IPS-18a (cell line): ENCODE measurements around the gene MPP2.

Source experiments
- H3K27ac ChIP-seq: one replicate; pipeline ENCODE4 v1.5.1; 2013; ENCODE audit warnings: low read length
- H3K27me3 ChIP-seq: one replicate; pipeline ENCODE4 v1.6.1; 2013; ENCODE audit warnings: mild to moderate bottlenecking, low read length; ENCODE audit not compliant: control insufficient read depth, insufficient read depth
- H3K36me3 ChIP-seq: one replicate; pipeline ENCODE4 v1.6.1; 2013; ENCODE audit warnings: low read depth, low read length; ENCODE audit not compliant: control insufficient read depth
- H3K4me1 ChIP-seq: one replicate; pipeline ENCODE4 v1.6.1; 2013; ENCODE audit warnings: low read depth, low read length; ENCODE audit not compliant: control insufficient read depth
- H3K4me3 ChIP-seq: one replicate; pipeline ENCODE4 v1.5.1; 2013; ENCODE audit warnings: low read length
- H3K9ac ChIP-seq: one replicate; pipeline ENCODE4 v1.6.1; 2013; ENCODE audit warnings: mild to moderate bottlenecking, low read length, moderate library complexity
- H3K9me3 ChIP-seq: one replicate; pipeline ENCODE4 v1.6.1; 2013; ENCODE audit warnings: low read depth, low read length; ENCODE audit not compliant: control insufficient read depth

MPP2 gene

DNA sequence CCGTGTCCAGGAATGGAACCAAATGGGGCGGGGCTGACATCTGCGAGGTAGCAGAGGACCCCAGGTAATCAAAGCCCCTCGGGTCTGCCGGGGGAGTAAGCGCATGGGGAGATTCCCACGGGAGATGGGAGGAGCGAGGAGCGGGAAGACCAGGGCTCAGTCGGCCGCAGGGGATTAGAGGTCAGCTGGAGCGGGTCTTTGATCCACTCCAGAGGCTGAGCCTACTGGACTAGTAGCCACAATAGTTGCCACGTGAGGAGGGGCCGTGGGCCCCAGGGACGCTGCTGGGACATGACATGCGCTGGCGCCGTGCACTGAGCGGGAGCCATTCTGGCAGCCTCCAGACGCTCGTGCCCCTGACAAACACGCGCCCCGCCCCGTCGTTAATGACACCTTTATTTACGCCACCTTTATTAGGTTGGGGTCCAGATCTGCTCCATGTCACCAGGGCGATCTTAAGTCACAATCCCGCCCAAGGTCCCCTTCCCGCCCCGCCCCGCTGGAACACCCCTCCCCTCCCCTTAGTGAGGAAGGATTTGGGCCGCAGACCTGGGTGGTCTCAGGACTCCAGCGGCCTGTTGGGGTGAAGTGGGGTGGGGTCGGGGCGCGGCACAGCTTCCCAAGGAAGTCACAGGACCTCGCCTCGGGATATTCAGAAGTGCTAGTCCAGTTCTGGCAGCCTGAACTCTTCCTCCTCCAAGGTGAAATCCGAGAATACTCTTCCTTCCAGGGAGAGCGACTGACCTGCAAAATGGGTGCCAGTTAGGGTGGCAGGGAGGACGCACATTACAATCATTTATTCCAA lies 19.9 kb upstream of the MPP2 start:
- H3K4me3 ChIP-seq: no peak overlapping the region
- H3K9me3 ChIP-seq: no peaks in the 10 kb centered on the region
- H3K36me3 ChIP-seq: no peaks in the 10 kb centered on the region

DNA sequence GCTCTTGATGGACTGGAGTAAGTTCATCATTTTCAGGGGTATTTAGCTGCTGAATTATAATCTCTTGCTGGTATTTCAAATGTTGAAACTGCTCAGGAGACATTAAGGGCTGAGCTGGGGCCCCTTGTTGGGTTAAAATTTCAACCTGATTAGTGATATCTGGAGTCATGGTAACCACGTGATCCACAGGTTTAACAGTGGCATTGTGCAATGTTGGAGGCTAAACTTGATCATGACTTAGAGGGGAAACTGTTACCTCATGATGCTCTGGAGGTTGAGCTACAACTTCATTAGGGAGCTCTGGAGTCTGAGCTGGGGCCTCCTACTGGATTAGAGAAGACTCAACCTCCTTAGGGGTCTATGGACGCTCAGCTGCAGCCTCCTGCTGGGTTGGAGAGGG lies 17.2 kb upstream of the MPP2 start:
- Histone ChIP-seq H3K27me3 (no peaks in the 10 kb centered on the region), H3K36me3 (no peaks in the 10 kb centered on the region), H3K4me3 (no peak overlapping the region), H3K4me1 (no peaks in the 10 kb centered on the region), H3K27ac (no peak overlapping the region), H3K9me3 (no peaks in the 10 kb centered on the region), H3K9ac (no peak overlapping the region)

More for the DNA sequence above, 19.9 kb upstream of the MPP2 start:
- H3K27ac ChIP-seq: no peak overlapping the region
- H3K4me1 ChIP-seq: no peaks in the 10 kb centered on the region
- H3K9ac ChIP-seq: no peak overlapping the region
- H3K27me3 ChIP-seq: no peaks in the 10 kb centered on the region

DNA sequence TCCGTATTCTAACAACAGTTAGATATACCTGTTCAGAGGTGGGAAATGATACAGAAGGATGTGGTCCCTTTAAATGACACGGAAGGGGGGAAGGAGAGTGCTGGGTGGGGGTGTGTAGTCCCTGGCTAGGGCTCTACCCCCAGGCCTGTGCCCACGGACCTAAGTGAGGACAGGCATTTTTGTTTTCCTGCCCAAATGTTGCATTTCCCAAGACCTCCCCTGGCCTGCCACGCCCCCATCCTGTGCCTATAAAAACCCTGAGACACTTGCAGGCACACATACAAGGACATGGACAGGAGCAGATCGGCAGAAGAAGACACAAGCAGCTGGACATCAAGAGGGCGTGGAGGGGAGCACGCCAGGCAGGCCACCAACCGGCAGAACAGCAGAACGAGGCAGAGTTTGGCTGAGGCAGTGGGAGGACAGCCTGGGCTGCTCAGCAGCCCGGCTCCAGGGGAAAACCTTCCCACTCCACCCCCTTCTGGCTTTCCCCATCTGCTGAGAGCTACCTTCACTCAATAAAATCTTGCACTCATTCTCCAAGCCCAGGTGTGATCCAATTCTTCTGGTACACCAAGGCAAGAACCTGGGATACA lies 13.3 kb upstream of the MPP2 start:
- Histone ChIP-seq H3K36me3 (no peaks in the 10 kb centered on the region), H3K27ac (no peak overlapping the region), H3K4me3 (no peak overlapping the region), H3K9me3 (no peaks in the 10 kb centered on the region), H3K27me3 (no peaks in the 10 kb centered on the region), H3K9ac (no peak overlapping the region), H3K4me1 (peaks cover 7% of the 10 kb centered on the region)

DNA sequence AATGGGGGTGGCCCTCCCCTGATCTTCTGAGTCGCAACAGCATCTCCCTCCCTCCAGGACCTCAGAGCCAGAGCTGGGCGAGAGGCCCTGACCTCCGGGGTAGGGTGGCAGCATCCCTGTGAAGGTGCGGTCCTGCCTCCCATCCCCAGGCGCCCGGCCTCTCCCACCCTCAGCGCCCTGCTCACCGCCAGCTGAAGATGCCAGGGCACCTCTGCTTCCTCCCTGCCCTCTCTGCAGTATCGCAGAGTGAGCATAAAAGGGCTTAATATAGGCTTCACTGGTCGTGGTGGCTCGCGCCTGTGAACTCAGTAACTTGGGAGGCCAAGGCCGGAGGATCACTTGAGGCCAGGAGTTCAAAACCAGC lies 10.7 kb upstream of the MPP2 start:
- Histone ChIP-seq H3K27ac (no peak overlapping the region), H3K9me3 (no peaks in the 10 kb centered on the region), H3K36me3 (no peaks in the 10 kb centered on the region), H3K4me1 (peaks cover 7% of the 10 kb centered on the region), H3K4me3 (no peak overlapping the region), H3K27me3 (no peaks in the 10 kb centered on the region), H3K9ac (no peak overlapping the region)

DNA sequence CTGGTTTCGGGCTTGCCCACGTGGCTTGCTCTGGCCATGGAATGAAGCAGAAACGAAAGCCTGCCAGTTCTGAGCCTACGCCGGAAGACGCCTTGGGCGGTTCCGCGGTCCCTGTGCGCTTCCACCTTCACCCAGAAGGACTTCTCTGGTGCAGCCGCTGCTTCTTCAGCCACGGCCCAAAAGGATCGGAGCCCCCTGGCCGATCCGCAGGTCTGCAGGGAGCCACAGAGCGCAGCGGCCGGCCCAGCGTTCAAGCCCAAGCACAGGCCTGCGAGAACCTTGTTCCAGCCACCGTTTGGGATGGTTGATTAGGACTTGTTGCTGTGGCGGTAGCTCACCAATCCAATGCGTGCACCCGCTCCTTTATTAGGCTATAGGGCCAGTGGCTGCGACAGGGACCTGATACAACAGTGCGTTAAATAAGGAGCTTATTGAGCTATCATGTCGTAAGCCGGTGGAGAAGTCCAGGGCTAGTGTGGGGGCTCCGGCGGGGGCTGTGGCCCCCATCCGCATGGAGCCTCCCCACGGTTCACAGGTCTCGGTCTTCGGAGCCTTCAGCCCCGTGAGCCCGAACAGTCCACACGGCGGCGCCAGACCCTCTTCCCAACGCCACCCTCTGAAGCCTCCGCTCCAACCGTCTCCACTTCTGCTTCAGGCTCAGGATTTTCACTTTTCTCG lies 10.2 kb upstream of the MPP2 start:
- no peaks in the 10 kb centered on the region for H3K9me3 ChIP-seq
- H3K9ac ChIP-seq: no peak overlapping the region
- peaks cover 7% of the 10 kb centered on the region for H3K4me1 ChIP-seq
- H3K36me3 ChIP-seq: no peaks in the 10 kb centered on the region
- H3K27me3 ChIP-seq: no peaks in the 10 kb centered on the region
- no peak overlapping the region for H3K4me3 ChIP-seq
- H3K27ac ChIP-seq: no peak overlapping the region

DNA sequence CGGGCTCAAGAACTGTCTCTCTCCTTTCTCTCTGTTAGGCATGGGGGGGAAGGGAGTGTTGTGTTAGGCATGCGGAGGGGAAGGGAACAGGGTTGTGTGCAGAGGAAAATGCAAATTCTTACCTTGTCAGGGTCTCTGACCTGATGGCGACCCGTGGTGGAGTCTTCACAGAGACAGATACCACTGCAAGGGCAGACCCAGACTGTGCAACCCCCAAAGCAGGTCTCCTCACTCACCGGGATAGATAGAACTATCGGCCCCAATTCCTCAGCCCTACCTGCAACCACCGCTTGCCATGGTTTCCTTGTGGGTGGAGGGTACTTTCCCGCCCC lies 9.6 kb upstream of the MPP2 start:
- Histone ChIP-seq H3K27me3 (no peaks in the 10 kb centered on the region), H3K27ac (no peak overlapping the region), H3K9ac (no peak overlapping the region), H3K9me3 (no peaks in the 10 kb centered on the region), H3K4me3 (no peak overlapping the region), H3K36me3 (no peaks in the 10 kb centered on the region), H3K4me1 (peaks cover 7% of the 10 kb centered on the region)

DNA sequence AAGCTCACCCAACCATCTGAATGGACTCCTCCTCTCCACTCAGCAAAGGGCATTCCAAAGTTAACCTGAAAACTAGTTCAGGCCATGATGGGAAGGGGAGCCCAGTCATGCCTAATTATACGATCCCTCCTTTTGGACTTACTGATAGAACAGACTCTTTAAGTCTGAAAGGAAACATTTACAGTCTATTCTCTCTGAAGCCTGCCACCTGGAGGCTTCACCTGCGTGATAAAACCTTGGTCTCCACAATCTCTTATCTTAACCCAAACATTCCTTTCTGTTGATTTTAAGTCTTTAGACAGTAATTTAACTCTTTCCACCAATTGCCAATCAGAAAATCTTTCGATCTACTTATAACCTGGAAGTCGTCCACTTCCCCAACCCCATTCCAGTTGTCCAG lies 9.0 kb upstream of the MPP2 start:
- Histone ChIP-seq H3K4me1 (peaks cover 7% of the 10 kb centered on the region), H3K27ac (no peak overlapping the region), H3K9me3 (no peaks in the 10 kb centered on the region), H3K9ac (no peak overlapping the region), H3K4me3 (no peak overlapping the region), H3K36me3 (no peaks in the 10 kb centered on the region), H3K27me3 (no peaks in the 10 kb centered on the region)

DNA sequence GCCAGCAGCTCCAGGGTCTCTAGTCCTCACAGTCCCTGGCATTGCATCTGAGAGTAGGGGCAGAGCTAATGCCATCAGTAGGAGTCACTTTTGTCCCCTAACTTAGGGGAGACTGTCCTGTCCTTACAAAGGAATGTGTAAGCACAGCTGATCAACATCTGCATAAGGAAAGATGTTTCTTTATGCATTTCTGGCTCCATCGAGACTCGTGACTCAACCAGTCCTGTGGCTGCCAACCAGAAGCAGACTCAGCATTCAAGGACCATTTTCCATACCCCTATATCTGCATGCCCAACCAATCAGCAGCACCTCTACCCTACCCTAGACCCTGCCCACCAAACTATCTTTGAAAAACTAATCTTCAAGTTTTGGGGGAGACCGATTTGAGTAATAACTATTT lies 8.2 kb upstream of the MPP2 start:
- Histone ChIP-seq H3K9me3 (no peaks in the 10 kb centered on the region), H3K4me3 (no peak overlapping the region), H3K9ac (no peak overlapping the region), H3K27me3 (no peaks in the 10 kb centered on the region), H3K4me1 (peaks cover 7% of the 10 kb centered on the region), H3K36me3 (no peaks in the 10 kb centered on the region), H3K27ac (no peak overlapping the region)

GRCh38 chr17:43914451-43914850 lies 7.1 kb upstream of the MPP2 start:
- Histone ChIP-seq H3K27me3 (peaks cover 7% of the 10 kb centered on the region), H3K4me1 (peaks cover 7% of the 10 kb centered on the region), H3K36me3 (no peaks in the 10 kb centered on the region), H3K9me3 (no peaks in the 10 kb centered on the region), H3K9ac (no peak overlapping the region), H3K27ac (no peak overlapping the region), H3K4me3 (no peak overlapping the region)

DNA sequence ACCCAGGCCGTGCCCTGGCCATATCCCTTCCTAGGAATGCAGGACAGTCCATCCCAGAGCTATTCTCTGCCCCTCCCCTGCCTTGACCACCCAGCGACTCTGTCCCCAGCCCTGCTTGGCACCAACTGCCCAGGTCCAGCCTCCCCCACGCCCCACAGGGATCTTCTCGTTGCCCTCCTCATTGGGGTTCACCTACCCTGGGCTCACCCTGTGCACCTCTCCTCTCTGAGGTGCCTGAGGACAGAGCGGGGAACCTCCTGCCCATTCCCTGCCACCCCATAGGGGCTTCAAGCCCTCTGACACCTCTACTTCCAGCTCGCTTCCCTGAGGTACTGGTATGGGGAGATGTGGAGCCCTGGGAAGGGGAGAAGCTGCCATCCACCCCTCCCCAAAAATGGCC lies 6.2 kb upstream of the MPP2 start:
- H3K27me3 ChIP-seq: peaks cover 15% of the 10 kb centered on the region
- H3K4me1 ChIP-seq: peaks cover 7% of the 10 kb centered on the region
- H3K4me3 ChIP-seq: no peak overlapping the region
- no peak overlapping the region for H3K9ac ChIP-seq
- no peaks in the 10 kb centered on the region for H3K9me3 ChIP-seq
- H3K36me3 ChIP-seq: no peaks in the 10 kb centered on the region
- H3K27ac ChIP-seq: no peak overlapping the region

GRCh38 chr17:43912635-43913304 lies 5.4 kb upstream of the MPP2 start:
- peaks cover 7% of the 10 kb centered on the region for H3K4me1 ChIP-seq
- H3K9ac ChIP-seq: no peak overlapping the region
- H3K27ac ChIP-seq: no peak overlapping the region
- H3K27me3 ChIP-seq: peaks cover 20% of the 10 kb centered on the region
- no peaks in the 10 kb centered on the region for H3K9me3 ChIP-seq
- H3K36me3 ChIP-seq: no peaks in the 10 kb centered on the region
- H3K4me3 ChIP-seq: no peak overlapping the region
